Psoas muscle (tissue), 8 donors: ENCODE results near the gene RSPRY1. TPM values are rescaled to one million over a fixed set of nuclear protein-coding genes. Genes with fewer than 3 reads are reported as not detected.
"Not testable (repeated sequence)": the region's sequence is repeated elsewhere in the genome, so short reads cannot be mapped to it uniquely, and the experiment has no call there.

Experiments used
- ATAC-seq, 4 donors: fragments of 200-7000 bp; cut with Tn5 transposase; one replicate each; pipeline ENCODE4 v1.9.1; 2020; ENCODE audit warnings: moderate library complexity in 3 of 4, mild to moderate bottlenecking in 2 of 4
- DNase-seq, 2 donors: peaks; one replicate each; pipeline ENCODE4 v3.0.0-alpha.2; 2020
- H3K27ac ChIP-seq: fragments of 200-600 bp; one replicate; pipeline ENCODE4 v1.8.0; 2022
- H3K27me3 ChIP-seq, 3 donors: fragments of 200-600 bp in 1 of 3; one replicate each; pipeline versions ENCODE4 v1.6.1 to v1.8.0; 2013 to 2022; ENCODE audit warnings: low read length in 2 of 3, mild to moderate bottlenecking in 2 of 3, moderate library complexity in 1 of 3; ENCODE audit not compliant: insufficient read depth in 3 of 3
- H3K36me3 ChIP-seq, 2 donors: fragments of 200-600 bp in 1 of 2; one replicate each; pipeline versions ENCODE4 v1.6.1 to v1.8.0; 2013 to 2022; ENCODE audit warnings: low read depth in 1 of 2, mild to moderate bottlenecking in 1 of 2, moderate library complexity in 1 of 2; ENCODE audit not compliant: insufficient read depth in 1 of 2
- H3K4me1 ChIP-seq: fragments of 200-600 bp; one replicate; pipeline ENCODE4 v1.8.0; 2022
- H3K4me3 ChIP-seq: fragments of 200-600 bp; one replicate; pipeline ENCODE4 v1.8.0; 2022; ENCODE audit warnings: mild to moderate bottlenecking
- H3K9me3 ChIP-seq: fragments of 200-600 bp; one replicate; pipeline ENCODE4 v1.8.0; 2022
- WGBS, 3 donors: extraction: QIAGEN DNeasy Blood & Tissue Kit; methylation state at CpG; one replicate each; pipeline versions ENCODE4 v1.1.6 to v1.1.7; 2013; 5-methylcytosine and 5-hydroxymethylcytosine counted together
- intact Hi-C, 2 donors: fragments of 100-400 bp; cut with DNase I; formaldehyde crosslinking; loops; one replicate each; pipeline versions ENCODE4 v1.11.0 to v1.14.2; 2022
- polyA plus RNA-seq, 3 donors: library from polyadenylated mRNA; stranded (reverse); fragments of 200-250 nt; gene quantifications; one replicate each; pipeline ENCODE4 v1.2.3, GENCODE V29; 2013
- total RNA-seq, 4 donors: library from RNA; stranded (reverse); fragmentation: NEBNext Ultra II Directional in 2 of 4; extraction: Animal tissue kit (Norgen Biotek cat#: 25700) in 2 of 4; gene quantifications; one replicate each; pipeline versions ENCODE4 v1.2.1 to v1.2.4, GENCODE V29; 2021 to 2023
- TF ChIP-seq, protein P1 (sequence below): fragments of 200-600 bp; IDR thresholded peaks from one replicate; pipeline ENCODE4 v1.8.0; 2022; ENCODE audit warnings: antibody characterized with exemption
- donor health status: healthy with polysubstance abuse.
- donor health status: DM: no; HTN: no; CAD: no; lungs with moderate emphysema.
- donor health status: Bipolar disorder and iron deficiency.
- donor health status: healthy.
- donor health status: DM: yes; HTN: yes; CAD: no.
- donor health status: DM: no; HTN: no; CAD: no.
- donor health status: DM: no; HTN: no; CAD: no.
- donor health status: DM: yes; HTN: yes; CAD: no.

RSPRY1 gene
- total and polyA plus RNA-seq, 7 donors = 7.1 to 19.5 (median 15.2) TPM

DNA sequence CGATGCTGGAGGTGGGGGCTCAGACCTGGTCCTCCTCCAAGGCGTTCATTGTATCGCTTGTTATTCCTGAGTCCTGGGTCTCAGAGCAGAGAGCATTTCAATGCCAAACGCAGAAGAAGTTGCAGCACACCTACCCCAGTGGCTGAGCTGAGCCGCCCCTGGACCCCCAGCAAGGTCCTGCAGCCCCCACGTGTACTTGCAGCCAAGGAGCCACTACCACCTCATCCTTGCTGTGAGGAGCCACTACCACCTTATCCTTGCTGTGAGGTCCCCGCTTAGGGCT, 84.9 kb downstream of the RSPRY1 start:
- no peaks in the 10 kb centered on the region for H3K36me3 ChIP-seq
- H3K27ac ChIP-seq = no peak overlapping the region
- no peak overlapping the region for H3K4me3 ChIP-seq
- DNase-seq (no peak), ATAC-seq (no peak)
- no peaks in the 10 kb centered on the region for H3K9me3 ChIP-seq
- TF ChIP-seq, protein P1, sequence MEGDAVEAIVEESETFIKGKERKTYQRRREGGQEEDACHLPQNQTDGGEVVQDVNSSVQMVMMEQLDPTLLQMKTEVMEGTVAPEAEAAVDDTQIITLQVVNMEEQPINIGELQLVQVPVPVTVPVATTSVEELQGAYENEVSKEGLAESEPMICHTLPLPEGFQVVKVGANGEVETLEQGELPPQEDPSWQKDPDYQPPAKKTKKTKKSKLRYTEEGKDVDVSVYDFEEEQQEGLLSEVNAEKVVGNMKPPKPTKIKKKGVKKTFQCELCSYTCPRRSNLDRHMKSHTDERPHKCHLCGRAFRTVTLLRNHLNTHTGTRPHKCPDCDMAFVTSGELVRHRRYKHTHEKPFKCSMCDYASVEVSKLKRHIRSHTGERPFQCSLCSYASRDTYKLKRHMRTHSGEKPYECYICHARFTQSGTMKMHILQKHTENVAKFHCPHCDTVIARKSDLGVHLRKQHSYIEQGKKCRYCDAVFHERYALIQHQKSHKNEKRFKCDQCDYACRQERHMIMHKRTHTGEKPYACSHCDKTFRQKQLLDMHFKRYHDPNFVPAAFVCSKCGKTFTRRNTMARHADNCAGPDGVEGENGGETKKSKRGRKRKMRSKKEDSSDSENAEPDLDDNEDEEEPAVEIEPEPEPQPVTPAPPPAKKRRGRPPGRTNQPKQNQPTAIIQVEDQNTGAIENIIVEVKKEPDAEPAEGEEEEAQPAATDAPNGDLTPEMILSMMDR = no peak
- H3K27me3 ChIP-seq = no peaks in the 10 kb centered on the region
- intact Hi-C loops = no loop called here
- no peaks in the 10 kb centered on the region for H3K4me1 ChIP-seq
- 84 to 93% (median 90%) methylated on average over 7 of the region's 7 CpGs for WGBS, 3 donors

GRCh38 chr16:57271867-57272495, 85.9 kb downstream of the RSPRY1 start:
- Histone ChIP-seq H3K27me3 (no peaks in the 10 kb centered on the region), H3K27ac (no peak overlapping the region), H3K4me1 (no peaks in the 10 kb centered on the region), H3K9me3 (no peaks in the 10 kb centered on the region), H3K36me3 (no peaks in the 10 kb centered on the region), H3K4me3 (no peak overlapping the region)
- ATAC-seq = no peak
- 70 to 86% (median 77%) methylated on average over 5 of the region's 5 CpGs for WGBS, 3 donors
- TF ChIP-seq, protein P1 = no peak
- intact Hi-C loops = no loop called here
- DNase-seq = peak in 1 of 2 donors; percentile 24

GRCh38 chr16:57273359-57273758, 87.2 kb downstream of the RSPRY1 start:
- intact Hi-C loops = no loop called here
- H3K27ac ChIP-seq = no peak overlapping the region
- ATAC-seq (no peak), DNase-seq (peak in 1 of 2 donors; percentile 19)
- no peaks in the 10 kb centered on the region for H3K4me1 ChIP-seq
- no peaks in the 10 kb centered on the region for H3K9me3 ChIP-seq
- no peaks in the 10 kb centered on the region for H3K36me3 ChIP-seq
- no peaks in the 10 kb centered on the region for H3K27me3 ChIP-seq
- TF ChIP-seq, protein P1 = no peak
- 69 to 77% (median 74%) methylated on average over 1 of the region's 1 CpG for WGBS, 3 donors
- no peak overlapping the region for H3K4me3 ChIP-seq

DNA sequence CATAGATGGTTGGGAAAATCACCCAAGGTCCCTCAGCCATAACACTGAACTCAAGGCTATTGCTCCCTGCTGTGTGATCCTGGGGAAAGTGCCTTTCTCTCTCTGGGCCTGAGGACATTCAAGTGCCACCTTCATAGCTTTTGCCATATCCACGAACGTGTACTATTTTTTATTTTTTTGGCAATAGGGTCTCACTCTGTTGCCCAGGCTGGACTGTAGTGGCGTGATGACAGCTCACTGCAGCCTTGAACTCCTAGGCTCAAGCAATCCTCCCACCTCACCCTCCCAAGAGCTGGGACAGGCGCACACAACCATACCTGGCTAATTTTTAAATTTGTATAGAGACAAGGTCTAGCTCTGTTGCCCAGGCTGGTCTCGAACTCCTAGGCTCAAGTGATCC, 87.7 kb downstream of the RSPRY1 start:
- no peaks in the 10 kb centered on the region for H3K27me3 ChIP-seq
- TF ChIP-seq, protein P1 = no peak
- no peaks in the 10 kb centered on the region for H3K9me3 ChIP-seq
- H3K4me3 ChIP-seq = no peak overlapping the region
- H3K4me1 ChIP-seq = no peaks in the 10 kb centered on the region
- intact Hi-C loops = no loop called here
- H3K36me3 ChIP-seq = no peaks in the 10 kb centered on the region
- WGBS, 3 donors = 86 to 89% (median 88%) methylated on average over 5 of the region's 5 CpGs
- H3K27ac ChIP-seq = no peak overlapping the region
- DNase-seq (no peak), ATAC-seq (no peak)

DNA sequence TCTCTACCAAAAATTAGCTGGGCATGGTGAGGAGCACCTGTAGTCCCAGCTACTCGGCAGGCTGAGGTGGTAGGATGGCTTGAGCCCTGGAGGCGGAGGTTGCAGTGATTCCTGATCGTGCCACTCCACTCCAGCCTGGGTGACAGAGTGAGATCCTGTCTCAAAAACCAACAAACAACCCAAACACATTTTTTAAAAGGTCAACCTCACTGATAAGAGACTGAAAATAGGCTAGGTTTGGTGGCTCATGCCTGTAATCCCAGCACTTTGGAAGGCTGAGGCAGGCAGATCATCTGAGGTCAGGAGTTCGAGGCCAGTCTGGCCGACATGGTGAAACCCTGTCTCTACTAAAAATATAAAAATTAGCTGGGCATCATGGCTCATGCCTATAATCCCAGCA, 89.8 kb downstream of the RSPRY1 start:
- DNase-seq, H3K27ac ChIP-seq, H3K36me3 ChIP-seq, ATAC-seq, H3K9me3 ChIP-seq, H3K27me3 ChIP-seq, H3K4me1 ChIP-seq, intact Hi-C loops, H3K4me3 ChIP-seq: not testable (repeated sequence)
- WGBS, 3 donors = 62 to 75% (median 74%) methylated on average over 5 of the region's 5 CpGs
